Thyroid gland (tissue), 4 donors: ENCODE measurements around the gene TCOF1.

Experiments used
- CTCF ChIP-seq, 6 experiments: fragments of 200-600 bp in 3 of 6; fragments of 450-650 bp in 3 of 6; sonication (generic) in 3 of 6; IDR thresholded peaks; one replicate each; pipeline ENCODE4 v1.5.1; 2016 to 2019; ENCODE audit warnings: antibody characterized with exemption in 6 of 6, mild to moderate bottlenecking in 2 of 6, inconsistent platforms in 1 of 6, moderate library complexity in 1 of 6
- POLR2A ChIP-seq, 2 donors: fragments of 450-650 bp; IDR thresholded peaks; one replicate each; pipeline ENCODE4 v1.6.1; 2017; ENCODE audit warnings: antibody characterized with exemption in 2 of 2, mild to moderate bottlenecking in 2 of 2, moderate library complexity in 1 of 2

- TF ChIP-seq CTCF (IDR thresholded peaks at IDR 0.05) (no peak), POLR2A (IDR thresholded peaks at IDR 0.05) (no peak)
Observed at GRCh38 chr5:150313921-150314716, 43.4 kb upstream of the TCOF1 start.
